Measurements from ENCODE around the gene MS4A4A.

MS4A4A gene

DNA sequence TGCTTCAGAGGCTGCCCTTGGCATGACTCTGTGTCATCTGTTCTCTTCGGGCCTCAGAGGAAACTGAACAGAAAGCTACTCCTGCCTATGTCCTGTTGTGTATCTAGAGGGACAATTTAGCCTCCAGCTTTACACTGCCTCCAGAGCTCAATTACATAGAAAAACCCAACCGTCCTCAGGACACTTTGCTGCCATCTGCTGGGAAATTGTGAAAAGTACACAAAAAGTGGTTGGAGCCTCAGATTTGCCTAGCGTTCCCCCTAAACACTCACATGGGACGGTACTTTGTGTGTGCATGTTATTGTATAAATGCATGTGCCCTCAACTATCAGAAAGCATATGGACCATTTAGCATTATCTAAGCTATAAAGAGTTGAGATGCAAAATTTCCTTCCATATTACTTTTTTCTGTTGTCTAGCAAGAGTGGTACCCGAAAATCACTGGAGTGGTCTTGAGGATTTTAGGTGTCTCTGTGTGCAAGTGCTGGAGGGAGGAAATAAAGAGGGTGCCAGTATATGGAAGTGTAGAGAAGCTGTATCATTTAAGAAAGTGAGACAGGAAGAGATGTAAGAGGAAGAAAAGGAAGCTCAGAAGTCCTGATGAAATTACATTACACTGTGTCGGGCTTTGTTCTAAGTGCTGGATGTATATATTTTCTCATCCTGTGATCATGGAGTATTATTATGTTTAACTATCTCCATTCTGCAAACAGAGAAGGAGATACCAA lies 28.8 kb upstream of the MS4A4A start:
- H3K4me3 ChIP-seq (replicated peaks in 1 of 2; ENCODE audit: low read depth in 2 of 2, low read length in 2 of 2): no peak overlapping the region
- peak; percentile 37 for TF ChIP-seq CTCF (IDR thresholded peaks at IDR 0.05; ENCODE audit: low read depth, low read length)
- peak; percentile 0 to 33 for DNase-seq (ENCODE audit: low read depth in 2 of 2)

- no peak for TF ChIP-seq CTCF (IDR thresholded peaks at IDR 0.05; ENCODE audit: low read depth, low read length)
- no peak for DNase-seq (ENCODE audit: low read depth in 2 of 2)
- no peak overlapping the region for H3K4me3 ChIP-seq (replicated peaks in 1 of 2; ENCODE audit: low read depth in 2 of 2, low read length in 2 of 2)
Measured at GRCh38 chr11:60252213-60253108, 28.0 kb upstream of the MS4A4A start.

GRCh38 chr11:60257956-60258722 lies 22.3 kb upstream of the MS4A4A start:
- no peak for DNase-seq (ENCODE audit: low read depth in 2 of 2)
- H3K4me3 ChIP-seq (replicated peaks in 1 of 2; ENCODE audit: low read depth in 2 of 2, low read length in 2 of 2): no peak overlapping the region
- no peak for TF ChIP-seq CTCF (IDR thresholded peaks at IDR 0.05; ENCODE audit: low read depth, low read length)

DNA sequence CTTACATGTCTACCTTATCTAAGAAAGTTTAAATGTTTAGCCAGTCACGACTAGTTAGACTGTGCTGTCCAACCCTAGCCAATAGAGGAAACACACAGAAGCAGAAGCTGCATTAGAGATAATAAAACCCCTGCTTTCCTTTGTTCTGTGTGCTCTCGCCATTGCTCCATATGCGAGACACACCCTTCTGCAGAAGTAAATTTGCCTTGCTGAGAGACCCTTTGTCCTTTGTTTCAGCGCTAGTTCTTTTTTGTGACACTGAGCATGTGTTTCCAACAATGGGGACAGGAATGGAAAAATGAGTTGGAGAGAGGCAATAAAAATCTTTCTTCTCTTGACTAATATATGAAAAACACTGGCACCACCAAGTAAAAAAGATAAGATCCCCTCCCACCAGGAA lies 19.5 kb upstream of the MS4A4A start:
- no peak for DNase-seq (ENCODE audit: low read depth in 2 of 2)
- no peak overlapping the region for H3K4me3 ChIP-seq (replicated peaks in 1 of 2; ENCODE audit: low read depth in 2 of 2, low read length in 2 of 2)
- no peak for TF ChIP-seq CTCF (IDR thresholded peaks at IDR 0.05; ENCODE audit: low read depth, low read length)

GRCh38 chr11:60263402-60263801 lies 17.1 kb upstream of the MS4A4A start:
- H3K4me3 ChIP-seq (replicated peaks in 1 of 2; ENCODE audit: low read depth in 2 of 2, low read length in 2 of 2): no peak overlapping the region
- no peak for TF ChIP-seq CTCF (IDR thresholded peaks at IDR 0.05; ENCODE audit: low read depth, low read length)
- DNase-seq (ENCODE audit: low read depth in 2 of 2): no peak

- TF ChIP-seq CTCF (IDR thresholded peaks at IDR 0.05; ENCODE audit: low read depth, low read length): no peak
- DNase-seq (ENCODE audit: low read depth in 2 of 2): no peak
- no peak overlapping the region for H3K4me3 ChIP-seq (replicated peaks in 1 of 2; ENCODE audit: low read depth in 2 of 2, low read length in 2 of 2)
Measured at GRCh38 chr11:60264644-60265043, 15.8 kb upstream of the MS4A4A start.
